HG02970 (cell line): ENCODE measurements around the gene PRKN.

ENCODE experiments used
- ATAC-seq: cut with Tn5 transposase; IDR thresholded peaks from one replicate; pipeline ENCODE4 v1.9.1; 2021; ENCODE audit warnings: mild to moderate bottlenecking, moderate library complexity, moderate number of reproducible peaks; ENCODE audit not compliant: unreplicated experiment, low FRiP score

The PRKN gene

GRCh38 chr6:162712694-162713093, 14.9 kb downstream of the PRKN start:
- no peak for ATAC-seq

DNA sequence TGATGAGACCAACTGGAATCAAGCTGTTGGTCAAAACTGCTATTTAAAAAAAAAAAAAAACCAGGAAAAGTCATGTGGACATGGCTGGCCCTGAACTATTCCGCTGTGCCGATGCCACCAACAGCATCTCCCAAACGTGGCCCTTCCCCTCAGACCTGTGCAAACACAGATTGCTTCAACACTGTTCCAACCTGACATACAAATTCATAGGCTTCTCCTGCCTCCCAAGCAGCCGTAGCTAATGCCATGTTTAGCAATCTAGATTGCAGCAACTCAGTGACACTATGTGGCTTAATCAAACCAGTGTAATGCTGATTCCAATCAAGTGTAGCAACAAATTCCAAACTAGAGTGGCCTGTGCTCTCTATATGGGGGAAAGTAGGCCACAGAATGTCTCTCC, 16.2 kb downstream of the PRKN start:
- no peak for ATAC-seq

DNA sequence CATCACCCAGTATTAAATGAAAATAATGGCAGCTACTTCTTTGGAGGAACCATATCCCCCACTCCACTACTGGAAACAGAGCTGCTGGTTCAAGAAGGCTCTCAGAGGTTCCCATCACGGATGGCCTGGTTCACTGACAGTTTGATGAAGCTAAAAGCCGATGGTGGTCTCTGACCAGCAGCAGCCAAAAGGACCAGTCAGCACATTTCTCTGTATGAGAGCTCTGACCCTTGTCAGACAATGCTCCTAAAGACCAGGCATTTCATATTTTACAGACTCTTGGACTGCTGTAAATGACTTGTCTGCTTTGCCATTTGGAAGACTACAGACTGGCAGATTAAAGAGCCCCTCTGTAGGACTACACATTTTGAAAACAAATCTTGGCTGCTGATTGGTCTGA, 16.6 kb downstream of the PRKN start:
- no peak for ATAC-seq

GRCh38 chr6:162710419-162710818, 17.1 kb downstream of the PRKN start:
- no peak for ATAC-seq

DNA sequence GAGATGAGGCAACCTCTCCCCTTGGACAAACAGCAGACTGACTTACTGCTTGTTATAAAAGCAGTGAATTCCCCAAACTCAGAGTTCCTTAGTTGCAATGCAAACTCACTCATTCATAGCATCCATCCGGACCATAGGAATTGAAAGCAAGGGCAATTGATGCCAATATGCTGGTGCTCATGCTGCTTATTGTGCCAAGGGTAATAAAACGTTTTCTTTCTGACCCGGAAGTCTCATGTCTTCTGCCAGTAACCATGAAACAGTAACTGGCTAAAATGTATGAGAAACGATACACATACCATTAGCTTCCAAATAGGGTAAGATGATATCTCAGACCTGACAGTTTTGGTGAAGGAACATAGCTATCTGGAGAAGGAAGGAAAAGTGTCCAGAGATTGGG, 18.1 kb downstream of the PRKN start:
- ATAC-seq = no peak

GRCh38 chr6:162708971-162709370, 18.6 kb downstream of the PRKN start:
- ATAC-seq = no peak

- no peak for ATAC-seq
Observed at GRCh38 chr6:162706232-162706631, 21.3 kb downstream of the PRKN start.

DNA sequence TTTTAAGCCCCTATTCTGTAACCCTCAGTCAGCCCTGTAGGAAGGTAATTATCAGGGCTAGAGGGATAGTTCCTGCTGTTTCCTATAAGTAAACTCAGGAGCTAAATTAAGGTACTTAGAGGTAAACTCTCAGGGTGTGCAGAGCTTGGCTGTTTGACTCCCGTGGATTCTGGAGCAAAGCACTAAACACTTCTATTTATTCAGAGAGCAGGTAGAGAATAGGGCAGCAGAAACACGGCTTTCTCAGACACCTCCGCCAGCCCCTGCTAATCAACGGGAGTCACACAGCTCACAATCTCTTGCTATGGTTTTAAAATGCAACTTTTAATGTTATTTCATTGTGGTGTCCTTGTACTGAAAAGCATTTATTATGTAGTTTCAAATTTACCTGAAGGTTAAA, 21.8 kb downstream of the PRKN start:
- no peak for ATAC-seq

DNA sequence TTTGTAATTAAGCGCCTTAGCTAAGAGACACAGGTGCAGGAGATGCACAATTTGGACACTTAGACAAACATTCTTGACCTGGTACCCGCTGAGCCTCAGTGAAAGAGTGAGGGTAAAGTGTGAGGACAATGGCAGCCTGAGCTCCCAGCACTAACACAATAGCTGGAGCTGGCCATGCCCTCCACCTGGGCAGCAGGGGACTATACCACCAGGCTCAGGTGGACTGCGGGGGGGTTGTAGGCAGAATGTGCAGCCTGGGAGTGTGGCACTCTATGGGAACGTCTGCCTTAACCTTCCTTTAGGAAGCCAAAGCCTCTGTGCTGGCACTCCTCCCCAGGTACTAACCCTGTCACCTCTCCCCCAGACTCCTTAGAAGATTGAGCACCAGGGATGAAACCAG, 23.6 kb downstream of the PRKN start:
- no peak for ATAC-seq

DNA sequence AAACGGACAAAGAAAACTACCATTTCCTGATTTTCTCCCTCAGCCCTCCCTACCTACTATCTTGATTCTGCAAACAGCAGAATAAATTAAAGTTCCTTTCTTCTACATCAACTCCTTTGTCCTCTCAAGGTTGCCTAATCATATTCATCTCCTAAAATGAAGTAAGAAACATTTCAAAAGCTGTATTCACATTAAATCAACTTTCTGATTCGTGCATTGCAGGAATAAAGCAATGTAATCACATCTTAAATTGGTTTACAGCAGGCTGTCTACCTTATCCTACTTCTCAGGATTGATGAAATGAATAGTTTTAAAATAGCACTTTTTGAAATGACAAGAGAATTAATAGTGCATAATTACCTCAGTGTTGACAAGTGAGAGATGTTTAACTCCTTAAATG, 25.1 kb downstream of the PRKN start:
- ATAC-seq = no peak

- ATAC-seq = no peak
Observed at GRCh38 chr6:162701551-162701950, 26.0 kb downstream of the PRKN start.

DNA sequence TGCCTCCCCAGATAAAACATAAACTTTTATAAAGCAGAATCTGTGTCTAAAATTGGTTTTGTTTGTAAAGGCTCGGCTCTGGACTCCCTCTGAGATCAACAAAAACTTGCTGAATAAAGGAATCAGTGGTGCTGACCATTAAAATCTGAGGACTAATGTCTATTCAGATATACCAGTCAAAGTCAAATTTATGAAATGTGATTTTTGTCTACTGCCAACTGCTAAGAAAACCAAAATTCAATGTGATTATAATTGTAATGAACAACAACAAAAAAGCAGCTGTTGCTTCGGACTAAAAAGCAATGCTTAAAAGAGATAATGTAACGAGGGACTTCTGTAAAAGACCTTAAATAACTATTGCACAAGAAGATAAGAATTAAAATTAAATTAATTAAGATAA, 26.6 kb downstream of the PRKN start:
- ATAC-seq = no peak

DNA sequence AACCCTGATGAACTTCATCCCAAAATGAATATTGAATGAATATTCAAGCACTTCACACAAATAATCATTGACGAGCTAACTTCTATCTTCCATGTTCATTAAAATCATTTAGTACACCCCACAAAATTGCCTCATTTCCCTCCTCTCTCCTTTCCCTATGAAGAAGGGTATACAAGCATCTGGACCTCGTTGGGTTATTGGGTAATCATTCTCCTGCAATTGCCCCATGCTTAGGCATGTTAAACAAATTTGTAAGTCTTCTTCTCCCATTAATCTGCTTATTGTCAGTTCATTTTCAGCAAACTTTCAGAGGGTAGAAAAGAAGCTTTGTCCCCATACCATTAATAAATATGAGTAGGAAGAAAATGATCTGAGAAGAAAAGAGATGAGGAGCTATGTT, 27.6 kb downstream of the PRKN start:
- no peak for ATAC-seq

DNA sequence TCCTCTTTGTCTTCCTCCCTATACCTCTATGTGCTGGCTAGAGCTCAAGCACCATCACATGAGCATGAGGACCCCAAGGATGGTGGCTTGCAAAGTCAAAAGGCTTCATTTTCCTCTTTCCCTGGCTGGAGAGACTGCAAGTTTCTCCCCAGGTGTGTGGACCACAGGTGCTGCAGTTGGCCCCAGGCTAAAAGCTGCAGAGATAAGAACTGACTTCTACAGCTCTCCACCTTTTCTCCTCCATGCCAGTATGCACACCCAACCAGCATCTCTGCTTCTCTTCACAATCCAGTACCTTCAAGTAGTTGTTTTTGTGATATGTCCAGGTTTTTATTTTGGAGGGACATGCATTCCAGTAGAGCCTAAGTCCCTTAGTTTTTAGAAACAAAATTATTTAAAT, 29.1 kb downstream of the PRKN start:
- no peak for ATAC-seq

GRCh38 chr6:162697872-162698403, 29.6 kb downstream of the PRKN start:
- ATAC-seq = no peak

DNA sequence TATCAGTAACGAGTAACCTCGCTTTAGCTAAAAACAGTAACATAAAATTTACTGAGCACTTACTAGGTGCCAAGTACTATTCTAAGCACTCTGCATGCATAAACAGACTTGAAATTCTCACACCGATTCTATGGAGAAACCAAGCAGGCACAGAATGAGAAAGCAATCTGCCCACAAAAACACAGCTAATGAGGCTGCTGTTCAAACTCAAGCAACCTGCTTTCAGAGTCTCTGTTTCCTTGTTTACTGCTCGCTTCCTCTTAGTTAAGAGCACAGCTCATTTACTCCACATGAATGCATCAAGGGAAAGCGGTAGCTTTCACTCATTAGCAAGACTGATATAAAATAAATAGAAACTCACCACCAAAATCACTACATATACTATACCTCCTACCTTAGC, 37.4 kb downstream of the PRKN start:
- ATAC-seq = no peak

GRCh38 chr6:162688751-162689345, 38.7 kb downstream of the PRKN start:
- no peak for ATAC-seq

DNA sequence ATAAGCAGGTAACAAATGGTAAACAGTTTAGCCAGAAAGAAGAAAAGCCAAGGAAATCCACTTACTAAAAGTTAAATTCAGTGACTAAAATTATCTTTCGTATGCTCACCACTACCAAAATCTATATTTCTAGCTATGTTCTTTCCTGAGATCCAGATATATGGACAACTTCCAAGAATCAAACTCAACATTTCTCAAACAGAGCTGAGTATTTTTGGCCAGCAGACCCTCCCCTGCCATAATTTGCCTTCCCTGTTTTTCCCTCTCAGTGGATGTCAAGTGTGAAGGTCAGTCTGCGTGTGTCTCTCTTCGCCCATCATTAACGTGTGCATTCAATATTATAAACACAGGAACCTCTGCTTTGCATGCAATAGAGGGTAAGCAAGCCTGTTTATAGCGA, 42.0 kb downstream of the PRKN start:
- ATAC-seq = no peak

DNA sequence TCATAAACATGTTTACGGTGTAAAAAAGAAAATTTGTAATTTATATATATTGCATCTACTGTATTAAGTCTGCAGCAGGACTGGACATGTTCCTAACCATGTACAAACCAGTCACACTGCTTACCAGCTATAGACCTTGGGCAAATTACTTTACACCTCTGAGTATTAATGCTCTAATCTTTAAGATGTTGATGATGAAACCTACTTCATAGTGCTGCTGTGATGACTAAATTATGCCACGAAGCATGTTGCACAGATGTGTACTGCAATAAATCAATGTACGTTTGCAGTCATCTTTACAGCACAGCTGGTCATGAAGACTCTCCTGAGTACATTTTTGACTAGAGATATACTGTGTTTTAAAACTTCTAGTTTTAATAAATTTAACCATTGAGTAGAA, 42.6 kb downstream of the PRKN start:
- ATAC-seq = no peak

DNA sequence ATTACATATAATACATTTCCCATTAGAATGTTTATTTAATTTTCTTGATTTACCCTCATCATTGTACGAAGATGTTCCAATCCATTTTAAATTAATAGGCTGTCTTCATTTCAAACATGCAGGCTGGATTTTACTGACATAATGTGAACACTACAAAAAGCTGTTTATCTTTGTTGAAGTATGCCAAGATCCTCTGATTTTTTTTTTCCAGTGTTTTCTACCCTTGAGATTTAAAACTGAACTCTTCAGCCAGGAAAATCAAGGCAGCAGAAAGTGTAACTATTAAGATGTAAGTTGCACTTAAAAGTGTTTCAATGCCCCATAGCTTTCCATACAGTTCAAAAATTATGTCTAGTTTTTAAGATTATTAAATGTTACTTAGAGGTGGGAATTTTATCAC, 43.5 kb downstream of the PRKN start:
- no peak for ATAC-seq

DNA sequence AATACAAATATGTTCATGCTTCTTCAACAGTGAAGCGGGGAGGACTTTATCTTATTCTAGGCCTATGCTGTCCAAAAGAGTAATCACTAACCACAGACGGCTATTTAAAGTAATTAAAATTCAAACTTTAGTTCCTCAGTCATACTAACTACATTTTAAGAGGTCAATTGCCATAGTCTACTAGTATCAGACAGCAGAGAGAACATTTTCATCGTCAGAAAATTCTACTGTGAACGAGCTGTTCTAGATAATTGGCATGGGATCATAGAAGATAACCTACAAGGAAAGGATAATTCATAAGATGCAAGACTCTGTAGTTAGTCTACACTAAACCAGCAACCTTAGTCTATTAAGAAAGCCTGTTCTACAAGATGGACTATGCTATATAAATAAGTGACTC, 44.4 kb downstream of the PRKN start:
- ATAC-seq = no peak

DNA sequence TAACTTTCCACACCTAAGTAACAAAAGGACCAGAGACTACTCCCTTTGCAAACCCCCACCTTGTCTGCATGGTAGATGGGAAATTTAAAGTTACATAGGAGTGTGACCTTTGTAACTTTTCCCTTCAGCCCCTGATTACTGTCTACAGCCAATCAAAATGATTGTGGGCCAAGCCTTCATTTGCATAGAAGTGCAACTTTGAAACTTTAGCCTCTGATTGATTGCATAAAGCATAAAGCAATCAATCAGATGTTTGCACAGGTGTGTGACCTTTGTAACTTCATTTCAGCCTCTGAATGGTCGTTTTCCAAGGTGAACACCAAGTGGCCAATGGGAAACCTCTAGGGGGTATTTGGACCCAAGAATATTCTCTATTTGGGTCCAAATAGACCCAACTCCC, 46.1 kb downstream of the PRKN start:
- no peak for ATAC-seq

DNA sequence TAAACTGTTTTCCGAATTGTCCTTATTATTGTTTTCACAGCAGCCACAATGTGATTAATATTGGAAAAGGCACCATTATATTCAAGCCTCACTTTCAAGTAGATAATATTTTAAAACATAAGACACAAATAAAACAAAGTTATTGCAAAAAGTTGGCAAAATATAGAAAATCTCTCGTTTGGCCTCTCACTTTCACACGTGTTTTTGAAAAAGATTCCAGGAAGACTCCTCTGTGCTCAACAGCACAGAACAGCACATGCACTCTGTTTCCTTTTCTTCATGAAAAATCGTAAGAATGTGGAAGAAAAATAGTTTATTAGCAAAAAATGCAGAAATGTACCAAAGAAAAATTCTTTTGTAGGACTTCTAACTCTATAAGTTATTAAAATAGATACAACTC, 46.7 kb downstream of the PRKN start:
- ATAC-seq = no peak
